Osteocyte (in vitro differentiated cells): ENCODE results near the gene COG6. TPM values are rescaled to one million over a fixed set of nuclear protein-coding genes. Genes with fewer than 3 reads are reported as not detected.
A peak's percentile ranks its signal among the peaks of the same experiment; 100 is the strongest.

ENCODE experiments used
- DNase-seq: peaks from one replicate; pipeline ENCODE4 v3.0.0; 2021; ENCODE audit warnings: mixed read lengths; ENCODE audit not compliant: unreplicated experiment; ENCODE audit errors: extremely low spot score
- H3K27ac Mint-ChIP-seq: one replicate; pipeline ENCODE4 v1.8.0; 2021; ENCODE audit warnings: mild to moderate bottlenecking, mixed read lengths; ENCODE audit not compliant: unreplicated experiment
- H3K27me3 Mint-ChIP-seq: one replicate; pipeline ENCODE4 v1.8.0; 2021; ENCODE audit warnings: mixed read lengths; ENCODE audit not compliant: unreplicated experiment
- H3K36me3 Mint-ChIP-seq: one replicate; pipeline ENCODE4 v1.8.0; 2021; ENCODE audit warnings: mixed read lengths; ENCODE audit not compliant: unreplicated experiment
- H3K4me1 Mint-ChIP-seq: one replicate; pipeline ENCODE4 v1.8.0; 2021; ENCODE audit warnings: mixed read lengths; ENCODE audit not compliant: unreplicated experiment
- H3K4me3 Mint-ChIP-seq: one replicate; pipeline ENCODE4 v1.8.0; 2021; ENCODE audit warnings: mild to moderate bottlenecking, moderate library complexity, mixed read lengths; ENCODE audit not compliant: unreplicated experiment
- H3K9me3 Mint-ChIP-seq: one replicate; pipeline ENCODE4 v1.8.0; 2021; ENCODE audit warnings: mixed read lengths; ENCODE audit not compliant: unreplicated experiment
- CTCF ChIP-seq: fragments of 200-600 bp; sonication (generic); IDR thresholded peaks from 2 replicates; pipeline ENCODE4 v1.5.0; 2021; ENCODE audit warnings: antibody characterized with exemption, mild to moderate bottlenecking, moderate library complexity
- total RNA-seq: library from RNA; stranded (reverse); gene quantifications from 2 replicates; pipeline ENCODE4 v1.2.1, GENCODE V29; 2021

Gene COG6
- total RNA-seq, 1 donor from 2014 or later, result 38.7 TPM

- Mint-ChIP-seq H3K4me1 (peaks cover 29% of the 10 kb centered on the region), H3K27me3 (no peaks in the 10 kb centered on the region), H3K4me3 (no peak overlapping the region), H3K27ac (no peak overlapping the region), H3K36me3 (peaks cover 3% of the 10 kb centered on the region), H3K9me3 (no peaks in the 10 kb centered on the region)
- TF ChIP-seq CTCF, result no peak
- DNase-seq, result no peak
Observed at GRCh38 chr13:39779337-39780265, 124.1 kb downstream of the COG6 start.

DNA sequence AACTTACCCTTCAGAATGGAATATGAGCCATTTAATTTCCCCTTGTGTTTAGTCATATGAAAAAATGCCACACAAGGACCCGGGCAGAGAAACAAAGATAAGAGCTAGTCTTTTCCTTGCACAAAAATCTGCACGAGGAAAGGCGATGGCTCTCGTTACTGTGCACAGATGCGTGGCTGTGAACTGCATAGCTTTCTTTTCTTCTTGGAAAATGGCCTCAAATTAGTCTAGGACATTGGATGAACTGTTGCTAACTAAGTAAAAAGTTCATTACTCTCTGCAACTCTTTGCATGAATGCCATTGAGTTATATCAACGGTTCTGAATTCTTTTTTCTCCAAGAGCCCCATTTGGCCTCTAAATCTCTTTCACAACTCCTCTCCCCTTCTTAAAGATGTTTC lies 125.2 kb downstream of the COG6 start:
- TF ChIP-seq CTCF, result no peak
- Mint-ChIP-seq H3K27ac (no peak overlapping the region), H3K4me3 (no peak overlapping the region), H3K27me3 (no peaks in the 10 kb centered on the region), H3K4me1 (peaks cover 29% of the 10 kb centered on the region), H3K9me3 (no peaks in the 10 kb centered on the region), H3K36me3 (peaks cover 3% of the 10 kb centered on the region)
- no peak for DNase-seq

- Mint-ChIP-seq H3K27me3 (no peaks in the 10 kb centered on the region), H3K4me3 (no peak overlapping the region), H3K9me3 (no peaks in the 10 kb centered on the region), H3K4me1 (peaks cover 22% of the 10 kb centered on the region), H3K36me3 (peaks cover 3% of the 10 kb centered on the region), H3K27ac (no peak overlapping the region)
- no peak for DNase-seq
- no peak for TF ChIP-seq CTCF
Observed at GRCh38 chr13:39781381-39781780, 125.9 kb downstream of the COG6 start.

GRCh38 chr13:39783051-39783450 lies 127.6 kb downstream of the COG6 start:
- Mint-ChIP-seq H3K4me3 (no peak overlapping the region), H3K4me1 (peaks cover 10% of the 10 kb centered on the region), H3K9me3 (no peaks in the 10 kb centered on the region), H3K27ac (no peak overlapping the region), H3K36me3 (no peaks in the 10 kb centered on the region), H3K27me3 (no peaks in the 10 kb centered on the region)
- no peak for DNase-seq
- TF ChIP-seq CTCF, result peak; percentile 44

DNA sequence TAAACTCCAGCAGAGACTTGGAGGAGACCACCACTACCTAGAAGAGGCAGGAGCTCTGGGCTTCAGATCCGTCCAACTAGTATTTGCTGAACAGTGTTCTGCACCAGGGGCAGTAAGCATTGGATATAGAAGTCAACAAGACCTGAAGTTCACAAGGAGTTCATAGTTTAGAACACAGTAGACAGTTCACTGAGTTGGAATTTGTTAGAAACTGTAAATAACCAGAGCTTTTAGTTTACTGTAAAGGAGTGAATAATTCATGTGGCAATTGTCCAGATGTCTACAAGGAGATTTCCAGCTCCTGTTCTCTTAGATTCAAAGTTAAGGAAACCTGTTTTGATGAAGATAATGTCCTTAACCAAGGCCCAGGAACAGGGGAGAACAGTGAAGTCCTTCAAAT lies 128.9 kb downstream of the COG6 start:
- Mint-ChIP-seq H3K27ac (no peak overlapping the region), H3K4me1 (peaks cover 3% of the 10 kb centered on the region), H3K9me3 (peaks cover 12% of the 10 kb centered on the region), H3K4me3 (no peak overlapping the region), H3K27me3 (no peaks in the 10 kb centered on the region), H3K36me3 (peaks cover 2% of the 10 kb centered on the region)
- no peak for TF ChIP-seq CTCF
- no peak for DNase-seq
